PFSK-1 (cell line): ENCODE results near the gene SRPRB.

Experiments used
- POLR2AphosphoS5 ChIP-seq: IDR thresholded peaks from 2 replicates; pipeline ENCODE4 v1.6.1; 2012; ENCODE audit warnings: low read depth, mild to moderate bottlenecking, control low read depth, low read length, moderate library complexity
- SIN3A ChIP-seq: IDR thresholded peaks from 2 replicates; pipeline ENCODE4 v1.6.1; 2012; ENCODE audit warnings: mild to moderate bottlenecking, low read length, moderate library complexity, borderline replicate concordance; ENCODE audit not compliant: insufficient read depth

GRCh38 chr3:133831966-133832801 is 26.6 kb downstream of the SRPRB start:
- TF ChIP-seq SIN3A (no peak), POLR2AphosphoS5 (no peak)
